GM21825 (cell line): ENCODE results near the gene MAMSTR.

Experiments
- ATAC-seq: cut with Tn5 transposase; IDR thresholded peaks from one replicate; pipeline ENCODE4 v1.9.1; 2021; ENCODE audit warnings: mild to moderate bottlenecking, moderate library complexity; ENCODE audit not compliant: unreplicated experiment

Gene MAMSTR

DNA sequence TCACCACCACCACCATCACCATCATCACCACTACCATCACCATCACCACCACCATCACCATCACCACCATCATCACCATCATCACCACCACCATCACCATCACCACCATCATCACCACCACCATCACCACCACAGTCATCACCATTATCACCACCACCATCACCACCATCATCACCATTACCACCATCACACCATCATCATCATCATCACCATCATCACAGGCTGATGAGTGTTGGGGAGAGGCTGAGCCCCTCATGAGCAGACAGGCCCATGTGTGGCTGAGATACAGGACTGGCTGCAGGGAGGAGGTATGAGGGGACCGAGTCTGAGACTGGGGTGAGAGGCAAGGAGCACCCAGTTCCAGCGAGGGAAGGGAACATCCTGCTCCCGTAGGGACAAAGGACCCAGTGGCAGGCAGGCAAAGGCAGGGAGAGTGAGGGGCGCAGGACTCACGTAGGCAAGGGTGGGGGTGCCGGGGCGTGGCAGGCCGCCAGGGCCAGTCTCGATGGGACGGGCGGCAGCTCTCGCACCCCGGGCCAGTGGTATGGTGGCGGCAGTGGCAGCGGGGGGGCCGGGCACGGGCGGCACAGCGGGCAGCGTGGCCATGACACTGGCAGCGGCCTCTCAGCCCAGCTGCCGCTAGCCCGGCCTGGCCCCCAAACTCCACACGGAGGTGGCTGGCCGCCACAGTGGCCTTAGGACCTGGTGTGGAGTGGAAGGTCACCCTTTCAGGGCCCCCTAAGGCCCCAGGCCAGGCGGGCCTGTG, 49.4 kb downstream of the MAMSTR start:
- no peak for ATAC-seq

DNA sequence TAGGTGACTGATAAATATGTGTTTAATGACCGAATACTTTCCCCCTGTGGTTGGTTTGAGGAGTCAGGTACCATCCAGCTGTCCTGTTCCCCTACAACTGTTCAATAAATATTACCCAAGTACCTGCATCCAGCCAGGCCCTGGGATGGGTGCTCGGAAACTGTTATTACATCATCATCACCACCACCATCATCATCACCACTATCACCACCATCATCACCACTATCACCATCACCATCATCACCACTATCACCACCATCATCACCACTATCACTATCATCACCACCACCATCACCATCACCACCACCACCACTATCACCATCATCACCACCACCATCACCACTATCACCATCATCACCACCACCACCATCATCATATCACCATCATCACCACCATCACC, 50.8 kb downstream of the MAMSTR start:
- ATAC-seq: no peak

DNA sequence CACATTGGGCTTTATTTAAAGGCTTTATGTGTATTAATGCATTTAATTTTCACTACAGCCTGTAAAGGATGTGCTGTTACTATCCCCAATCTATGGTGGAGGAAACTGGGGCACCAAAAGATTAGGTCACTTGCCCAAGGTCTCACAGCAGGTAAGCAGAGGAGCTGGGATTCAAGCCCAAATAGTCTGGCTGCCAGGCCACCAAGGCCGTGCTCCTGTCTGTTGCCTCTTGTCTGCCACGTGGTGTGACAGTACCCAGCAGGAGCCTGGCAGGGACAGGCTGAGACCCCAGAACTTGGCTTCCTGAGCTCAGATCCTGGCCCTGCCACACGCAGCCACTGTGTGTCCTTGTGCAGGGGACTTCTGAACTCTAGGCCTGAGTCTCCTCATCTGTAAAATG, 51.2 kb downstream of the MAMSTR start:
- ATAC-seq: no peak

DNA sequence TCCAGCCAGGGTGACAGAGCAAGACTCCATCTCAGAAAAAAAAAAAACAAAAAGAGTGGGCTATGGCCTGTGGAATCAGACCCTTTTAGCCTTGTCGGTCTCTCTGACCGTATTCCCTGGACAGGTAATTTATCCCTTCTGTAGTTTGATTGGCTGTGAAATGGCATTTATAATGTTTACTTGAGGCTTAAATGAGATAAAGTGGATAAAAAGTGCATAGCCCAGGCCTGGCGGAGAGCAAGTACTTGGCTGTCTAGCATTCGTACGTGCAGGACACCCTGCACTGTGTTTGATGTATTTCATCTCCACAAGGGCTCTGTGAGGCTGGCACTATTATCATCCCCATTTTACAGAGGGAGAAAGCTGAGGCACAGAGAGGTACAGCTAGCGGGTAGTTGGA, 53.7 kb downstream of the MAMSTR start:
- ATAC-seq: no peak

DNA sequence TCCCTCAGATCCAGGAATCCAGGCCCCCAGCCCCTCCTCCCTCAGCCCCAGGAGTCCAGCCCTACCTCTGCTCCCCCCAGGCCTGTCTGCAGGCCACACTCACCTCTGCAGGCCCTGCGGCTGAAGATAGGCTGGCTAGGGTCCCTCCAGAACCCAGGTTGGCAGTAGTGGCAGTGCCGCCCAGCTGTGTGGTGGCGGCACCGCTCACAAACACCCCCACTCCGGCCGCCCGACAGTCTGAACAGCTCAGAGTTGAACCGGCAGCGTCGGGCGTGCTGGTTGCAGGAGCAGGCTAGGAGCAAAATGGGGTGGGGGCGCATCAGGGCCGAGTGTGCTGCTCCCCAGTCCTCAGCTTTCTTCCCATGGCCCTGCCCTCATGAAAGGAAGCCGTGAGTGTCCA, 55.0 kb downstream of the MAMSTR start:
- ATAC-seq: no peak

DNA sequence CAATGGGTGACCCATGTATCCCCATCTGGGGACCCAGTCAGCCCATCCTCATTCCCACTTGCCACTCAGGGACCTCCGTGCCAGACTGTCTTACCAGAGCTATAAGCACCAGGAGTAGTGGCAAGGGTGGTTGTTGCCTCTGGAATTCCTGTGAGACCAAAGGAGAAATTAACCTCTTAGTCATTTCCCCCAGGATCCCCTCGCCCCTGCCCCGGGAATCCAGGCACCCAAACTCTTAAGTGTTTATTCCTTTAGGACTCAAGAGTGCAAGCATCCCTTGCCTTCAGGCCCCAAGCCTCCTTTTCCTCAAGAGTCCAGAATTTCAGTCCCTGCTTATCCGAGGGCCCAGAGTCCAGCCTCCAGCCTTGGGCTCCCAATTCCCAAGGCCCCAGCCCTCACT, 55.9 kb downstream of the MAMSTR start:
- ATAC-seq: no peak
